ENCODE data around the gene HIC2. TPM values are rescaled to one million over a fixed set of nuclear protein-coding genes. Genes with fewer than 3 reads are reported as not detected.

Gene HIC2
- total and polyA plus RNA-seq, 9 of the 15 experiments (the other 6 are each of a cell fraction or from before 2014, with no cell fraction given) = 1.7 to 117 (median 35.5) TPM

DNA sequence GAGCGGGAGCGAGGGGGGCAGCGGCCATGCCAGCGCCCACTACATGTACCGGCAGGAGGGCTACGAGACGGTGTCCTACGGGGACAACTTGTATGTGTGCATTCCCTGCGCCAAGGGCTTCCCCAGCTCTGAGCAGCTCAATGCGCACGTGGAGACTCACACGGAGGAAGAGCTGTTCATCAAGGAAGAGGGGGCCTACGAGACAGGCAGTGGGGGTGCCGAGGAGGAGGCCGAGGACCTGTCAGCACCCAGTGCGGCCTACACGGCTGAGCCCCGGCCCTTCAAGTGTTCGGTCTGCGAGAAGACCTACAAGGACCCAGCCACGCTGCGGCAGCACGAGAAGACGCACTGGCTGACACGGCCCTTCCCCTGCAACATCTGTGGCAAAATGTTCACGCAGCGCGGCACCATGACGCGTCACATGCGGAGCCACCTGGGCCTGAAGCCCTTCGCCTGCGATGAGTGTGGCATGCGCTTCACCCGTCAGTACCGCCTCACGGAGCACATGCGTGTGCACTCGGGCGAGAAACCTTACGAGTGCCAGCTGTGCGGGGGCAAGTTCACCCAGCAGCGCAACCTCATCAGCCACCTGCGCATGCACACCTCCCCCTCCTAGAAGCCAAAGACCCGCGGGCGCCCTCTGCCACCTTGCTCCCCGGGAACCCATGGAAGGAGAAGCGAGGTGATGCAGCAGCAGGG, 29.1 kb downstream of the HIC2 start (continued):
- TF ChIP-seq POLR2G (IDR thresholded peaks at IDR 0.05; ENCODE audit: low read depth, low read length) = peak; percentile 80
- 0 out of 2 replicates have a peak, but pooled peaks have one; percentile 42 for TF ChIP-seq SAFB (IDR thresholded peaks at IDR 0.05; ENCODE audit: borderline replicate concordance, low read depth, low read length)
- TF ChIP-seq, protein P1, sequence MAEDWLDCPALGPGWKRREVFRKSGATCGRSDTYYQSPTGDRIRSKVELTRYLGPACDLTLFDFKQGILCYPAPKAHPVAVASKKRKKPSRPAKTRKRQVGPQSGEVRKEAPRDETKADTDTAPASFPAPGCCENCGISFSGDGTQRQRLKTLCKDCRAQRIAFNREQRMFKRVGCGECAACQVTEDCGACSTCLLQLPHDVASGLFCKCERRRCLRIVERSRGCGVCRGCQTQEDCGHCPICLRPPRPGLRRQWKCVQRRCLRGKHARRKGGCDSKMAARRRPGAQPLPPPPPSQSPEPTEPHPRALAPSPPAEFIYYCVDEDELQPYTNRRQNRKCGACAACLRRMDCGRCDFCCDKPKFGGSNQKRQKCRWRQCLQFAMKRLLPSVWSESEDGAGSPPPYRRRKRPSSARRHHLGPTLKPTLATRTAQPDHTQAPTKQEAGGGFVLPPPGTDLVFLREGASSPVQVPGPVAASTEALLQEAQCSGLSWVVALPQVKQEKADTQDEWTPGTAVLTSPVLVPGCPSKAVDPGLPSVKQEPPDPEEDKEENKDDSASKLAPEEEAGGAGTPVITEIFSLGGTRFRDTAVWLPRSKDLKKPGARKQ (CRISPR knock-in tag; IDR thresholded peaks at IDR 0.05) = peak; percentile 70; the same call in 1 of the 2 replicates
- TF ChIP-seq XRCC3 (IDR thresholded peaks at IDR 0.05) = no peak
- TF ChIP-seq, protein P2, sequence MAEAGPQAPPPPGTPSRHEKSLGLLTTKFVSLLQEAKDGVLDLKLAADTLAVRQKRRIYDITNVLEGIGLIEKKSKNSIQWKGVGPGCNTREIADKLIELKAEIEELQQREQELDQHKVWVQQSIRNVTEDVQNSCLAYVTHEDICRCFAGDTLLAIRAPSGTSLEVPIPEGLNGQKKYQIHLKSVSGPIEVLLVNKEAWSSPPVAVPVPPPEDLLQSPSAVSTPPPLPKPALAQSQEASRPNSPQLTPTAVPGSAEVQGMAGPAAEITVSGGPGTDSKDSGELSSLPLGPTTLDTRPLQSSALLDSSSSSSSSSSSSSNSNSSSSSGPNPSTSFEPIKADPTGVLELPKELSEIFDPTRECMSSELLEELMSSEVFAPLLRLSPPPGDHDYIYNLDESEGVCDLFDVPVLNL (CRISPR knock-in tag; IDR thresholded peaks at IDR 0.05; ENCODE audit: low read depth) = peak; percentile 45; the same call in 1 of the 2 replicates
- TF ChIP-seq, protein P3, sequence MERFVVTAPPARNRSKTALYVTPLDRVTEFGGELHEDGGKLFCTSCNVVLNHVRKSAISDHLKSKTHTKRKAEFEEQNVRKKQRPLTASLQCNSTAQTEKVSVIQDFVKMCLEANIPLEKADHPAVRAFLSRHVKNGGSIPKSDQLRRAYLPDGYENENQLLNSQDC (CRISPR knock-in tag; IDR thresholded peaks at IDR 0.05) = 0 out of 2 replicates have a peak, but pooled peaks have one; percentile 58
- TF ChIP-seq LARP7 (IDR thresholded peaks at IDR 0.05) = no peak

Data from K562 (cell line).